DMS114 treated with DMSO at 0.1 percent for 48 hours (cell line): ENCODE measurements around the gene DHX30.
"Not testable (repeated sequence)": the region's sequence is repeated elsewhere in the genome, so short reads cannot be mapped to it uniquely, and the experiment has no call there.

ENCODE experiments used
- DNase-seq: peaks from one replicate; lab custom pipeline; 2025; ENCODE audit not compliant: unreplicated experiment; lab: John Stamatoyannopoulos, UW

DHX30 gene

GRCh38 chr3:47877719-47878118 lies 74.8 kb downstream of the DHX30 start:
- DNase-seq: no peak

- no peak for DNase-seq
Measured at GRCh38 chr3:47882338-47882737, 79.4 kb downstream of the DHX30 start.

GRCh38 chr3:47884603-47885002 lies 81.7 kb downstream of the DHX30 start:
- DNase-seq: no peak

- no peak for DNase-seq
Measured at GRCh38 chr3:47885168-47885567, 82.2 kb downstream of the DHX30 start.

GRCh38 chr3:47887991-47888390 lies 85.1 kb downstream of the DHX30 start:
- not testable (repeated sequence) for DNase-seq

GRCh38 chr3:47888986-47889757 lies 86.2 kb downstream of the DHX30 start:
- no peak for DNase-seq

- no peak for DNase-seq
Measured at GRCh38 chr3:47890126-47890827, 87.3 kb downstream of the DHX30 start.

GRCh38 chr3:47890828-47891612 lies 88.1 kb downstream of the DHX30 start:
- DNase-seq: no peak

- DNase-seq: no peak
Measured at GRCh38 chr3:47891613-47892005, 88.7 kb downstream of the DHX30 start.

GRCh38 chr3:47892286-47893040 lies 89.5 kb downstream of the DHX30 start:
- no peak for DNase-seq

GRCh38 chr3:47895241-47895640 lies 92.3 kb downstream of the DHX30 start:
- no peak for DNase-seq

- no peak for DNase-seq
Measured at GRCh38 chr3:47896736-47897135, 93.8 kb downstream of the DHX30 start.

- no peak for DNase-seq
Measured at GRCh38 chr3:47897954-47898353, 95.0 kb downstream of the DHX30 start.

GRCh38 chr3:47899495-47900108 lies 96.7 kb downstream of the DHX30 start:
- DNase-seq: no peak
